ENCODE measurements around the gene RYR2. TPM values are rescaled to one million over a fixed set of nuclear protein-coding genes. Genes with fewer than 3 reads are reported as not detected.

Gene RYR2
- total RNA-seq, 1 donor from 2014 or later: 0.90 TPM

GRCh38 chr1:237183963-237184540, 142.1 kb downstream of the RYR2 start:
- no peaks in the 10 kb centered on the region for H3K79me2 ChIP-seq (ENCODE audit: low read depth)
- H3K27ac Mint-ChIP-seq: no peak overlapping the region
- H3K36me3 ChIP-seq: no peaks in the 10 kb centered on the region
- no peak overlapping the region for H3K4me3 Mint-ChIP-seq
- H3K9me3 Mint-ChIP-seq: no peaks in the 10 kb centered on the region
- no peak overlapping the region for H3K27ac ChIP-seq
- TF ChIP-seq EZH2phosphoT487 (IDR thresholded peaks at IDR 0.05) (no peak), CTCF (IDR thresholded peaks at IDR 0.05) (no peak), EZH2 (IDR thresholded peaks at IDR 0.05) (no peak)
- H3K4me2 ChIP-seq: no peak overlapping the region
- H3K4me1 ChIP-seq: peaks cover 6% of the 10 kb centered on the region
- no peaks in the 10 kb centered on the region for H3K27me3 ChIP-seq
- DNase-seq (ENCODE audit: low spot score): peak; percentile 11
- no peak overlapping the region for H3K9ac ChIP-seq
- H3F3A ChIP-seq (ENCODE audit: low read depth): no peaks in the 10 kb centered on the region
- no peak overlapping the region for H2AFZ ChIP-seq (replicated peaks)
- no peaks in the 10 kb centered on the region for H4K20me1 ChIP-seq (ENCODE audit: low read depth)
- no peaks in the 10 kb centered on the region for H3K36me3 Mint-ChIP-seq
- H3K27me3 Mint-ChIP-seq (ENCODE audit: insufficient read depth, low read depth): peaks cover 2% of the 10 kb centered on the region
- H3K4me1 Mint-ChIP-seq: no peaks in the 10 kb centered on the region
- no peak overlapping the region for H3K4me3 ChIP-seq
- H3K9me3 ChIP-seq (ENCODE audit: low read depth): no peaks in the 10 kb centered on the region

GRCh38 chr1:237186675-237187074, 144.7 kb downstream of the RYR2 start:
- Histone ChIP-seq H3K4me2 (no peak overlapping the region), H3K79me2 (ENCODE audit: low read depth) (no peaks in the 10 kb centered on the region), H2AFZ (replicated peaks) (no peak overlapping the region), H3K9me3 (ENCODE audit: low read depth) (no peaks in the 10 kb centered on the region), H3K4me3 (no peak overlapping the region), H3K36me3 (no peaks in the 10 kb centered on the region), H3K27ac (no peak overlapping the region), H3K9ac (no peak overlapping the region), H3K27me3 (no peaks in the 10 kb centered on the region), H4K20me1 (ENCODE audit: low read depth) (no peaks in the 10 kb centered on the region), H3K4me1 (peaks cover 6% of the 10 kb centered on the region), H3F3A (ENCODE audit: low read depth) (no peaks in the 10 kb centered on the region)
- no peak overlapping the region for H3K27ac Mint-ChIP-seq
- TF ChIP-seq EZH2 (IDR thresholded peaks at IDR 0.05): no peak
- no peak for TF ChIP-seq EZH2phosphoT487 (IDR thresholded peaks at IDR 0.05)
- no peak for TF ChIP-seq CTCF (IDR thresholded peaks at IDR 0.05)
- no peaks in the 10 kb centered on the region for H3K4me1 Mint-ChIP-seq
- no peaks in the 10 kb centered on the region for H3K9me3 Mint-ChIP-seq
- H3K27me3 Mint-ChIP-seq (ENCODE audit: insufficient read depth, low read depth): peaks cover 2% of the 10 kb centered on the region
- H3K36me3 Mint-ChIP-seq: no peaks in the 10 kb centered on the region
- no peak overlapping the region for H3K4me3 Mint-ChIP-seq
- DNase-seq (ENCODE audit: low spot score): peak; percentile 24

GRCh38 chr1:237187842-237188241, 145.9 kb downstream of the RYR2 start:
- H3K9me3 Mint-ChIP-seq: no peaks in the 10 kb centered on the region
- H3K27me3 ChIP-seq: no peaks in the 10 kb centered on the region
- no peak overlapping the region for H3K4me3 ChIP-seq
- H3F3A ChIP-seq (ENCODE audit: low read depth): no peaks in the 10 kb centered on the region
- peaks cover 6% of the 10 kb centered on the region for H3K4me1 ChIP-seq
- H3K27ac ChIP-seq: no peak overlapping the region
- TF ChIP-seq EZH2 (IDR thresholded peaks at IDR 0.05): no peak
- no peak for TF ChIP-seq EZH2phosphoT487 (IDR thresholded peaks at IDR 0.05)
- TF ChIP-seq CTCF (IDR thresholded peaks at IDR 0.05): no peak
- H3K36me3 Mint-ChIP-seq: no peaks in the 10 kb centered on the region
- H2AFZ ChIP-seq (replicated peaks): no peak overlapping the region
- H3K27me3 Mint-ChIP-seq (ENCODE audit: insufficient read depth, low read depth): no peaks in the 10 kb centered on the region
- H3K4me2 ChIP-seq: no peak overlapping the region
- no peak for DNase-seq (ENCODE audit: low spot score)
- no peaks in the 10 kb centered on the region for H4K20me1 ChIP-seq (ENCODE audit: low read depth)
- no peak overlapping the region for H3K9ac ChIP-seq
- no peaks in the 10 kb centered on the region for H3K36me3 ChIP-seq
- H3K4me3 Mint-ChIP-seq: no peak overlapping the region
- no peaks in the 10 kb centered on the region for H3K4me1 Mint-ChIP-seq
- no peaks in the 10 kb centered on the region for H3K79me2 ChIP-seq (ENCODE audit: low read depth)
- H3K9me3 ChIP-seq (ENCODE audit: low read depth): no peaks in the 10 kb centered on the region
- H3K27ac Mint-ChIP-seq: no peak overlapping the region
